ENCODE measurements around the gene NUP155.
"Not testable (repeated sequence)": the region's sequence is repeated elsewhere in the genome, so short reads cannot be mapped to it uniquely, and the experiment has no call there.

The NUP155 gene

GRCh38 chr5:37304888-37305287 lies 66.0 kb downstream of the NUP155 start:
- no peak overlapping the region for H4K12ac ChIP-seq (ENCODE audit: low read depth, low read length)
- no peak overlapping the region for H3K23ac ChIP-seq (ENCODE audit: low read length)
- WGBS (ENCODE audit: extremely low coverage, insufficient coverage, insufficient read length): no CpG with 5 or more reads among the region's 2 CpGs
- H3K27ac ChIP-seq (ENCODE audit: low read depth, low read length): no peak overlapping the region
- no peak overlapping the region for H4K91ac ChIP-seq (ENCODE audit: low read depth, low read length)
- no peak overlapping the region for H2BK12ac ChIP-seq (ENCODE audit: low read length)
- H3K9me3 ChIP-seq (ENCODE audit: insufficient read depth, low read depth, low read length): no peaks in the 10 kb centered on the region
- H4K8ac ChIP-seq (ENCODE audit: low read depth, low read length): no peak overlapping the region
- no peak overlapping the region for H2BK5ac ChIP-seq (ENCODE audit: low read depth, low read length, poor library complexity)
- no peaks in the 10 kb centered on the region for H3K79me2 ChIP-seq (ENCODE audit: control insufficient read depth, insufficient read depth, low read length, poor library complexity)
- H3K36me3 ChIP-seq (ENCODE audit: control insufficient read depth in 1 of 2, insufficient read depth in 2 of 2, low read length in 2 of 2): peaks cover 33 to 42% of the 10 kb centered on the region in 2 experiments
- H2AK5ac ChIP-seq (ENCODE audit: low read length): no peak overlapping the region
- H3K4ac ChIP-seq (ENCODE audit: low read depth, low read length): no peak overlapping the region
- H2BK120ac ChIP-seq (ENCODE audit: insufficient read depth, low read length, poor library complexity): no peak overlapping the region
- H3K79me1 ChIP-seq (ENCODE audit: low read length): no peaks in the 10 kb centered on the region
- H3K4me3 ChIP-seq (ENCODE audit: low read depth, low read length): no peak overlapping the region
- no peak for DNase-seq
- no peaks in the 10 kb centered on the region for H3K27me3 ChIP-seq (ENCODE audit: insufficient read depth, low read length)
- H3K9ac ChIP-seq (ENCODE audit: low read length): no peak overlapping the region
- no peaks in the 10 kb centered on the region for H3K4me1 ChIP-seq (ENCODE audit: control insufficient read depth in 1 of 2, insufficient read depth in 2 of 2, low read length in 2 of 2)
- no peak overlapping the region for H3K18ac ChIP-seq (ENCODE audit: low read length)
- H3K4me2 ChIP-seq (ENCODE audit: low read length): no peak overlapping the region
- H2AFZ ChIP-seq (ENCODE audit: insufficient read depth, low read length, poor library complexity): no peak overlapping the region
- H3K14ac ChIP-seq (ENCODE audit: low read length): no peak overlapping the region

GRCh38 chr5:37296313-37296712 lies 74.6 kb downstream of the NUP155 start:
- H3K18ac ChIP-seq (ENCODE audit: low read length); H2BK5ac ChIP-seq (ENCODE audit: low read depth, low read length, poor library complexity); H3K79me2 ChIP-seq (ENCODE audit: control insufficient read depth, insufficient read depth, low read length, poor library complexity); H3K23ac ChIP-seq (ENCODE audit: low read length); H3K4me3 ChIP-seq (ENCODE audit: low read depth, low read length); H4K8ac ChIP-seq (ENCODE audit: low read depth, low read length); H3K4me2 ChIP-seq (ENCODE audit: low read length); H2AK5ac ChIP-seq (ENCODE audit: low read length); H3K27ac ChIP-seq (ENCODE audit: low read depth, low read length); H3K27me3 ChIP-seq (ENCODE audit: insufficient read depth, low read length); H2BK120ac ChIP-seq (ENCODE audit: insufficient read depth, low read length, poor library complexity); H3K9ac ChIP-seq (ENCODE audit: low read length); H4K12ac ChIP-seq (ENCODE audit: low read depth, low read length); H4K91ac ChIP-seq (ENCODE audit: low read depth, low read length); H3K9me3 ChIP-seq (ENCODE audit: insufficient read depth, low read depth, low read length); H3K4me1 ChIP-seq (ENCODE audit: control insufficient read depth in 1 of 2, insufficient read depth in 2 of 2, low read length in 2 of 2); H3K4ac ChIP-seq (ENCODE audit: low read depth, low read length); H3K79me1 ChIP-seq (ENCODE audit: low read length); H2AFZ ChIP-seq (ENCODE audit: insufficient read depth, low read length, poor library complexity); DNase-seq; H2BK12ac ChIP-seq (ENCODE audit: low read length); H3K14ac ChIP-seq (ENCODE audit: low read length): not testable (repeated sequence)
- H3K36me3 ChIP-seq (ENCODE audit: control insufficient read depth in 1 of 2, insufficient read depth in 2 of 2, low read length in 2 of 2): peaks cover 22 to 24% of the 10 kb centered on the region in 2 experiments
- no CpG with 5 or more reads among the region's 7 CpGs for WGBS (ENCODE audit: extremely low coverage, insufficient coverage, insufficient read length)

- H2BK120ac ChIP-seq (ENCODE audit: insufficient read depth, low read length, poor library complexity): no peak overlapping the region
- no peak overlapping the region for H2AFZ ChIP-seq (ENCODE audit: insufficient read depth, low read length, poor library complexity)
- H3K4me3 ChIP-seq (ENCODE audit: low read depth, low read length): no peak overlapping the region
- no peaks in the 10 kb centered on the region for H3K79me2 ChIP-seq (ENCODE audit: control insufficient read depth, insufficient read depth, low read length, poor library complexity)
- no peak overlapping the region for H2AK5ac ChIP-seq (ENCODE audit: low read length)
- no peak overlapping the region for H3K14ac ChIP-seq (ENCODE audit: low read length)
- H3K36me3 ChIP-seq (ENCODE audit: control insufficient read depth in 1 of 2, insufficient read depth in 2 of 2, low read length in 2 of 2): no peaks in the 10 kb centered on the region
- H3K27me3 ChIP-seq (ENCODE audit: insufficient read depth, low read length): no peaks in the 10 kb centered on the region
- H3K27ac ChIP-seq (ENCODE audit: low read depth, low read length): no peak overlapping the region
- no peaks in the 10 kb centered on the region for H3K79me1 ChIP-seq (ENCODE audit: low read length)
- H3K4me1 ChIP-seq (ENCODE audit: control insufficient read depth in 1 of 2, insufficient read depth in 2 of 2, low read length in 2 of 2): no peaks in the 10 kb centered on the region
- H2BK5ac ChIP-seq (ENCODE audit: low read depth, low read length, poor library complexity): no peak overlapping the region
- H4K91ac ChIP-seq (ENCODE audit: low read depth, low read length): no peak overlapping the region
- H3K4me2 ChIP-seq (ENCODE audit: low read length): no peak overlapping the region
- no peak overlapping the region for H4K8ac ChIP-seq (ENCODE audit: low read depth, low read length)
- H3K18ac ChIP-seq (ENCODE audit: low read length): no peak overlapping the region
- no CpG with 5 or more reads among the region's 5 CpGs for WGBS (ENCODE audit: extremely low coverage, insufficient coverage, insufficient read length)
- H3K9ac ChIP-seq (ENCODE audit: low read length): no peak overlapping the region
- H2BK12ac ChIP-seq (ENCODE audit: low read length): no peak overlapping the region
- peaks cover 11% of the 10 kb centered on the region for H3K9me3 ChIP-seq (ENCODE audit: insufficient read depth, low read depth, low read length)
- H3K23ac ChIP-seq (ENCODE audit: low read length): no peak overlapping the region
- DNase-seq: no peak
- H3K4ac ChIP-seq (ENCODE audit: low read depth, low read length): no peak overlapping the region
- H4K12ac ChIP-seq (ENCODE audit: low read depth, low read length): no peak overlapping the region
Measured at GRCh38 chr5:37283214-37283820, 87.6 kb downstream of the NUP155 start.

- Histone ChIP-seq H3K27ac (ENCODE audit: low read depth, low read length) (no peak overlapping the region), H3K18ac (ENCODE audit: low read length) (no peak overlapping the region), H3K9ac (ENCODE audit: low read length) (no peak overlapping the region), H3K4me1 (ENCODE audit: control insufficient read depth in 1 of 2, insufficient read depth in 2 of 2, low read length in 2 of 2) (no peaks in the 10 kb centered on the region), H2BK120ac (ENCODE audit: insufficient read depth, low read length, poor library complexity) (no peak overlapping the region), H3K4me2 (ENCODE audit: low read length) (no peak overlapping the region), H2BK5ac (ENCODE audit: low read depth, low read length, poor library complexity) (no peak overlapping the region), H4K8ac (ENCODE audit: low read depth, low read length) (no peak overlapping the region), H3K9me3 (ENCODE audit: insufficient read depth, low read depth, low read length) (peaks cover 4% of the 10 kb centered on the region), H2AK5ac (ENCODE audit: low read length) (no peak overlapping the region), H3K79me2 (ENCODE audit: control insufficient read depth, insufficient read depth, low read length, poor library complexity) (no peaks in the 10 kb centered on the region), H2BK12ac (ENCODE audit: low read length) (no peak overlapping the region), H3K23ac (ENCODE audit: low read length) (no peak overlapping the region), H3K27me3 (ENCODE audit: insufficient read depth, low read length) (no peaks in the 10 kb centered on the region), H3K36me3 (ENCODE audit: control insufficient read depth in 1 of 2, insufficient read depth in 2 of 2, low read length in 2 of 2) (no peaks in the 10 kb centered on the region), H4K12ac (ENCODE audit: low read depth, low read length) (no peak overlapping the region), H3K4me3 (ENCODE audit: low read depth, low read length) (no peak overlapping the region), H3K14ac (ENCODE audit: low read length) (no peak overlapping the region), H4K91ac (ENCODE audit: low read depth, low read length) (no peak overlapping the region), H3K79me1 (ENCODE audit: low read length) (no peaks in the 10 kb centered on the region), H2AFZ (ENCODE audit: insufficient read depth, low read length, poor library complexity) (no peak overlapping the region), H3K4ac (ENCODE audit: low read depth, low read length) (no peak overlapping the region)
- WGBS (ENCODE audit: extremely low coverage, insufficient coverage, insufficient read length): no CpG with 5 or more reads among the region's 2 CpGs
- DNase-seq: peak; percentile 51 to 69
Measured at GRCh38 chr5:37275511-37275910, 95.4 kb downstream of the NUP155 start.
